Measurements from ENCODE around the gene RFX3.

DNA sequence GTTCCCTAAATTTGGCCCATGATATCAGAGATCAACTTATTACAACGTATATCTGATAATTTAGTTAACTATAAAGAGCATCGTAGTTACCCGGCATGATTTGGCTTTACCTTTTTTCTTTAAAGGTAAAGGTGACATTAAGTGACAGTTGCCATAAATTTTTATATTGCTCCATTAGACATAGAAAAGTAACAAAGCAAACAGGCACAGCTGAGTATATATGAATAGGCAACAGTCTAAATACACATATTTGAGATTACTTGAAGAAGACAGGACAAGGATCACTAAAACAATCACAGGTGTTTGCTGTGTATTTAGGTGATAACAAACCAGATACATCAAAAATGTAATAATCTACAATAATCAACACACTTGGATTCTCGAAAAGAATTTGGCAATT lies 34.8 kb downstream of the RFX3 start:
- TF ChIP-seq GATA3 (IDR thresholded peaks at IDR 0.05; ENCODE audit: low read depth, low read length) (no peak), GATA2 (IDR thresholded peaks at IDR 0.05; ENCODE audit: low read depth, low read length) (no peak)
